NCI-H2081 (cell line): ENCODE measurements around the gene FGG.

Experiments used
- DNase-seq, 2 experiments: peaks; one replicate each; lab custom pipeline; 2025; lab: John Stamatoyannopoulos, UW

The FGG gene

DNA sequence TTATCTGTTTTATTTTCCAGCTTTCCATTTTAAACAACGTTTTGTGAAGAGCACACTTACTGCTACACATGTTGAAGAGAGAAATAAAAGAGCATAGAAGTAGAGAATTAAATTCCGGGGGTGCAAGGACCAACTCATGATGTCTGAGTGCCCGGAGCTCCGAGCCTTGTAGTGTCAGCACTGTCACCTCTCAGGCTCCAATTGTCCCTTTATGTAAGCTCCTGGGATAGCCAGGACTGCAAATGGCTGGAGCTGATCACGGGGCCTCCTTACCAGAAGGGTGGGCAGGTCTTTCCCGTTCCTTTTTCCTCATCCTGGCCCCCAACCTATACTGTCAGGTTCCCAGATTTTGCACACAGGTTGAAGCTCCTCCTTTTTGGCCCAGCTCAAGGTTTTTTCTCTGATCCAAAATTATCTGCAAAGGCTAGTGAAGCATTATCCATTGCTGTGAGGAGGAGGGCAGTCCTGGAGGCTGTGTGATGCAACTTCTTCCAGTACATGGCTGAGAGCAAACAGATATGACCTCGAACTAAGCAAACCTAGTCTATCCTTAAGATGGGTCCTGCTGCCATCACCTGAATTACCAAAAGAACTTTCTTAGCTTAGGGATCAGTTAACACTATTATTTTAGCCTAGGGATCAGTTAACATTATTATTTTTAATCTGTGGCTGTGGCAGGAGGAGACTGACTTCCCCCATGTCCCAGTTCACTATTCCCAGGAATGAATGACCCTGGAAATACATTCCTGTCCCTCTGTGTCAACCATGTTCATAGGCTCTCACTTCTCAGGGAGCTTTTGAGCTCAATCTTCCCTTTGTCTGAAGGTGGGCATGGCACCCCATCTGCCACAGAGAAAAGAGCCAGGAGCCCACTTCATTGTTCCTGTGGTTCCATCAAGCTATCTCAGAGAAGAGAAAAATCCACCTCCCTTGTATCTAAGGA, at the start of gene FGG:
Gene FGG (minus strand): TSS at position 185 of the 943 bp plus-strand sequence. CDS start 47 bp downstream, at position 138.
- no peak for DNase-seq

GRCh38 chr4:154660052-154660451, 47.6 kb upstream of the FGG start:
- no peak for DNase-seq

DNA sequence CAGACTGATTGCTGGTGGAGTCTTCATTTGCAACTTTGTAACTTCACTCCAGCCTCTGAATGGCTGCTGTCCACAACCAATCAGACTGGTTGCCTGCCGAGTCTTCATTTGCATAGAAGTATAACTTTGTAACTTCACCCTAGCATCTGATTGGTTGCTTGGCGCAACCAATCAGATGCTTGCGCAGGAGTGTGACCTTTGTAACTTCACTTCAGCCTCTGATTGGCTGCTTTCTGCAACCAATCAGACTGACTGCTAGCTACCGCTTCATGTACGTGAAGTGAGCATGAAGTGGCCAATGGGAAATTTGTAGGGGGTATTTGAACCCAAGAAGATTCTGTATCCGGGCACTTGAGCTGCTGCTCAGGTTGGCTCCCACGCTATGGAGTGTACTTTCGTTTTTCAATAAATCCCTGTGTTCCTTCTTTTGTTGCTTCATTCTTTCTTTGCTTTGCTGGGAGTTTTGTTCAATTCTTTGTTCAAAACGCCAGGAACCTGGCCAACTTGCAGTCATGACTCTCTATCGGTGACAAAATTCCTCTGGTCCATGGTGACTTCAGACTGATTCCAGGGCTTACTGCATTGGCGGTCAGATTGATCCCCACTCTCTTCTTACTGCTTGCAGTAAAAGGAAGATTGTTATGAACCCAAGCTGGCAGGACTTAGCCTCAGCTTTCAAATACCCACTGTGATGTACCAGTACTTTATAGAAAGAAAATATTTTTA, 46.4 kb upstream of the FGG start:
- DNase-seq = no peak

GRCh38 chr4:154643493-154643892, 31.0 kb upstream of the FGG start:
- no peak for DNase-seq

GRCh38 chr4:154642373-154643009, 30.0 kb upstream of the FGG start:
- DNase-seq = no peak

- DNase-seq = peak in 1 of 2 experiments; percentile 2
These were observed 28.5 kb upstream of the FGG start for GRCh38 chr4:154640999-154641398.

DNA sequence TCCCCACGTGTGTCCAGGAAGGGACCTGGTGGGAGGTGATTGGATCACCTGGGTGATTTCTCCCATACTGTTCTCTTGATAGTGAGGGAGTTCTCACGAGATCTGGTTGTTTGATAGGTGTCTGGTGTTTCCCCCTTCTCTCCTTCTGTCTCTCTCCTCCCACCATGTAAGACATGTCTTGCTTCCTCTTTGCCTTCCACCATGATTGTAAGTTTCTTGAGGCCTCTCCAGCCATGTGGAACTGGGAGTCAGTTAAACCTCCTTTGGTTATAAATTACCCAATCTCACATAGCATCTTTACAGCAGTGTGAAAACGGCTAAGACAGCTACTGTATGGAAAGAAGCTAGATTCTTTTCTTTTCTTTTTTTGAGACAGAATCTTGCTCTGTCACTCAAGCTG, 21.6 kb upstream of the FGG start:
- no peak for DNase-seq

DNA sequence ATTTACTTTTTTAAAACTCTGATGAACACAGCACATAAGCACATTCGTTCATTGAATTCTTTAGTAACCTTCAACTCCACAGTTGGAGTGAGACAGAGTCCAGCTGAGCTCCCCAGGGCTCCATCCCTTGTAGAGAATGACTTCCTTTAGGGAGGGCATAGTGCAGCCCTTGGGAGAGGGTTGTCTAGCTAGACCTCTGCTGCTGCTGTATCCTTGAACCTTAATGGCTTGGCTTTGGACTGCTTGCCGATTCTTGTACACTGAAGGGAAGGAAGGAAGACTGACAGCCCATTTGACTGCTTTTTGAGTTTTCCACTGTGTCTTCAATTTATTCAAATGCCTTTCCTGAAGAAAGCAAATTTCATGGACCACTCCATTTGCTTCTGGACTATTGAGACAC, 19.4 kb upstream of the FGG start:
- DNase-seq = no peak

GRCh38 chr4:154630324-154630723, 17.9 kb upstream of the FGG start:
- no peak for DNase-seq

- DNase-seq = peak in 1 of 2 experiments; percentile 18
These were observed 14.5 kb upstream of the FGG start for GRCh38 chr4:154626793-154627484.

GRCh38 chr4:154625971-154626370, 13.5 kb upstream of the FGG start:
- DNase-seq = no peak

DNA sequence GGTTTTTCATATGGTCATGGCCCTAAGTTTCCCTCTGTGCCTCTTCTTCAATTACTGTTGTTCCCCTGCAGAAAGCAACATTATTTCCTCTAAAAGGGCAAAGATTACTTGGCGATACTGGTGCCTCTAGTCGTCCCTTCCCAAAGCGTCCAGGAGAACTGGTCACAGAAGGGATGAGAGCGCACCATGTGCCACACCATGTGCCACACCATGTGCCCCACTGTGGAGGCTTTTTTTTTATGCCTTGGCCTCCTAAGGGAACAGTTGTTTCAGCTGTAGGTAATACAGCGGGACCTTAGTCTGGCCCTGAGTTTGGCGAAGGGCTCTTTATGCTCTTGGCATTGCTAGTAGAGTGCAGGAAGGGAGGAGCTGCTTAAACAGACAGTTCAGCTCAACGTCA, 11.5 kb upstream of the FGG start:
- DNase-seq = no peak

DNA sequence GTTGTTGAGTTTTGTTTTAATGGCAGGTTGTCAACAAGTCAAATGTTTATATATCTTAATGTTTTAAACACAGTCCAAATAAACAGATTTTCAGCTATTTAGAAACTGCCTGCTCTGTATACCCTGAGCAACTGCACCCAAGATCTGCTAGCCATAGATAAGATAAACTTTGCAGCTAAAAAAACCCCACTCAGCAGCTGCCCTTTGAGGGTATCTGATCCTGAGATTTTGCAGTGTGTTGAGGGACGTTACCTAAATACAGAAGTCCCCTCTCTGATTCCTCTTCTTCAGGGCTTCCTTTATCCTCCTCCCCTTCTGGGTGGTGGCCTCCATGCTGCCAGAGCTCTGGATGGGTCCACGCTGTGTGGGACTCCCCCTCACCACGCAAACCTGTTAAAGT, 11.0 kb upstream of the FGG start:
- no peak for DNase-seq

- peak; percentile 19 to 27 for DNase-seq
These were observed 10.1 kb upstream of the FGG start for GRCh38 chr4:154622598-154622997.

GRCh38 chr4:154620111-154620510, 7.7 kb upstream of the FGG start:
- DNase-seq = no peak

GRCh38 chr4:154618708-154619315, 6.4 kb upstream of the FGG start:
- peak; percentile 37 to 46 for DNase-seq

DNA sequence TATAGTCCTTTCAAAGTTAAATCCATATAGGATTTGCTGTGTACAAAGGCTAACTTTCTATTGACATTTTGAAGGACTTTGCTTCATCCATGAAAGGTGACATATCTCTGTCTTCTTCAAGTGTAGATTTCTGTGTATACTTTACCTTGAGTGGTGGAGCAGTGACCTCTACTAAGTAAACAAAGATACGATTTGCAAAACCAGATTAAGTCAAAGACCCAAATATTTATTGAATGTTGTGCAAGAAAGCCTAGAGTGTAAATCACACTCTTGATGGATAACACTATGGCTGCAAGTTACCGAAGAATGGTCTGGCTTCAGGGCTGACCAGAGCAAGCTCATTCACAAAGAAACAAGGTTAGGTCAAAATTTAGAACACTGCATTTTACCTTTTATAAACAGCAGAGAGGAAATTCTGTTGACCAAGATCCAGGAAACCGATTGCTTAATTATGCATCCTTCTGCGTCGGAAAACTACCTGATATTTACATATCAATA, 5.4 kb upstream of the FGG start:
- no peak for DNase-seq

DNA sequence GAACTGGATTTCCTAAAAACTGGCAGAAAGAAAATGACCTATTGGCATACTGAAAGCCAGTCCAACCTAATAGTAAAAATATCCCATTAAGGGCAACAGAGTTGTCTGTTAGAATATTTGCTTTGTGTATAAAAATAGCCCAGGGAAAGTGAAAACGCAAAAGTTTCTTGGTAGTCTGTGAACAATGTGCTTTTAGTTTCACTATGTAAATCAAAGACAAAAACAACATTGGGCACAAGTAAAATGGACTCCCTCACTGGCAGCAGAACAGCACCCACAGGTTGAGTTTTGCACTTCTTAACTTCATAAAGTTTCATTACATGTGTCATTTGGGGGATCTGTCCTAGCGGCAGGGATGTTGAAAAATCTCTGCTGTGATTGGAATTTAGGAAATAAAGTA, 4.3 kb upstream of the FGG start:
- no peak for DNase-seq

DNA sequence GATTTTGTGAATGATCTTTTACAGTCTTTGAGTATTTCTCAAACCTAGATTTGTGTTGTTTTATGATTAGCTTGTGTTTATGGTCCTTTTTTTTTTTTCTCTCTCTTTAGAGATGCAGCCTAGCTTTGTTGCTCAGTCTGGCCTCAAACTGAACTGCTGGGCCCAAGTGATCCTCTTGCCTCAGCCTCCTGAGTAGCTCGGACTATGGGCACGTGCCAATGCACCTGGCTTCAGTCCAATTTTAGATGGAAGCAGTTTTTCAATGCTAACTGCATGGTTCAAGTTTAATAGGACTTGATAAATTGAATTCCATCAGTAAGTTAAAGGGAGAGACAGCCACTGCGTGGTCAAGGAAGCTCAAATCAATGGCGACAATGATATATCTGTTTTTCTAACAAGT, 3.8 kb upstream of the FGG start:
- DNase-seq = no peak

GRCh38 chr4:154615211-154615610, 2.8 kb upstream of the FGG start:
- no peak for DNase-seq

DNA sequence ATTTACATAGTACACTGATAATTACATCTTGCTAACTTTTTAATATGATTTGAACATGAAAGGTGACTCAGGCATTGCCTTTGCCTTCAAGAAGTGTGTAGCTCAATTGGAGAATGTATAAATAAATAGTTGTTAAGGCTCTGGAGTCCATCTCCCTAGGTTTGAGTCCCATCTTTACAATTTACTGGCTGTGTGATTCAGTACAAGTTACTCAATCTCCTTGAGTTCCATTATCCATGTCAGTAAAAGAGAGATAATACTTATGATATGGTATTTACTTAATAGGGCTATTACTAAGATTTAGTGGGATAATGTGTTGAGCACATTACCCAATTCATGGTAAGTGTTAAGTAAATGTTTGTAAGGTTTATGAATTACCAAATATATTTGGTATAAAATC, 1.9 kb upstream of the FGG start:
- DNase-seq = no peak
